Bronchial epithelial cell (primary cell): ENCODE data around the gene SOCS6. TPM values are rescaled to one million over a fixed set of nuclear protein-coding genes. Genes with fewer than 3 reads are reported as not detected.
"Not testable (repeated sequence)": the region's sequence is repeated elsewhere in the genome, so short reads cannot be mapped to it uniquely, and the experiment has no call there.

Experiments used
- DNase-seq: peaks from one replicate; pipeline ENCODE4 v3.0.0-alpha.2; 2010; ENCODE audit warnings: low read depth
- FAIRE-seq: peaks from 2 replicates; lab custom pipeline; 2011; peaks lifted over from hg19 to GRCh38; lab: Jason Lieb, UNC
- H3K27me3 ChIP-seq: 2 replicates; pipeline ENCODE4 v1.5.1; 2011; ENCODE audit warnings: low read length; ENCODE audit not compliant: control insufficient read depth, insufficient read depth
- H3K36me3 ChIP-seq: 2 replicates; pipeline ENCODE4 v1.5.1; 2011; ENCODE audit warnings: low read length; ENCODE audit not compliant: control insufficient read depth, insufficient read depth
- H3K4me3 ChIP-seq: 2 replicates; pipeline ENCODE4 v1.5.1; 2011; ENCODE audit warnings: mild to moderate bottlenecking, low read depth, low read length, control low read depth
- total RNA-seq: library from RNA; depleted of rRNA; stranded (reverse); fragments of >200 nt; gene quantifications from 2 replicates; pipeline ENCODE4 v1.2.1, GENCODE V29; 2014
- TF ChIP-seq, protein P1 (sequence below): IDR thresholded peaks from 2 replicates; pipeline ENCODE4 v1.5.1; 2011; ENCODE audit warnings: mild to moderate bottlenecking, moderate library complexity, low read length, control low read depth, inconsistent platforms; ENCODE audit not compliant: insufficient read depth, severe bottlenecking

The SOCS6 gene, protein sequence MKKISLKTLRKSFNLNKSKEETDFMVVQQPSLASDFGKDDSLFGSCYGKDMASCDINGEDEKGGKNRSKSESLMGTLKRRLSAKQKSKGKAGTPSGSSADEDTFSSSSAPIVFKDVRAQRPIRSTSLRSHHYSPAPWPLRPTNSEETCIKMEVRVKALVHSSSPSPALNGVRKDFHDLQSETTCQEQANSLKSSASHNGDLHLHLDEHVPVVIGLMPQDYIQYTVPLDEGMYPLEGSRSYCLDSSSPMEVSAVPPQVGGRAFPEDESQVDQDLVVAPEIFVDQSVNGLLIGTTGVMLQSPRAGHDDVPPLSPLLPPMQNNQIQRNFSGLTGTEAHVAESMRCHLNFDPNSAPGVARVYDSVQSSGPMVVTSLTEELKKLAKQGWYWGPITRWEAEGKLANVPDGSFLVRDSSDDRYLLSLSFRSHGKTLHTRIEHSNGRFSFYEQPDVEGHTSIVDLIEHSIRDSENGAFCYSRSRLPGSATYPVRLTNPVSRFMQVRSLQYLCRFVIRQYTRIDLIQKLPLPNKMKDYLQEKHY
- total RNA-seq, result 51.6 and 52.7 TPM in 2 replicates

DNA sequence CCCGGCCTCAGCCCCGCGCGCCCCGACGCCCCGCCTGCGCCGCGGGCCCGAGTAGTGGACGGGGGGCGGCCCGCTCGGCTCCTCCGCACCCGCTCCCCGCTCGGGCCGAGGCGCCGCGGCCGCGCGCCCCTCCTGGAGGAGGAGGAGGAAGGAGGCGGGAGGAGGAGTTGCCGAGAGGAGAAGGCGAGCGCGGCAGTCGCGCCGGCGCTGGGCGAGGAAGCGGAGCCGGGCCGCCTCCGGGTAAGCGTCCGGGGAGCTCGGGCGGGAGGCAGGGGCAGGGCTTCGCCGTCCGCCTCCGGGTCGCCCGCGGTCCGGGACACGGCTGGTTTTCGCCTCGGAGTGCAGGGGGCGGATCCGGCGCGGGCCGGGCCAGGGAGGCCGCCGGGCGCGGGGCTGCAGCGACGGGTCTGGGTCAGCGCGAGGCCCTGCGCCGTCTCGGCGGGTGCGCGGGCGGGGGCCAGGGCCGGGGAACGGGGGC is at the start of gene SOCS6:
TSS of gene SOCS6 (plus strand) at position 195 of the 478 bp plus-strand sequence. CDS start 35,624 bp downstream, outside the sequence.
- DNase-seq (no peak), FAIRE-seq (no peak)
- TF ChIP-seq, protein P1, sequence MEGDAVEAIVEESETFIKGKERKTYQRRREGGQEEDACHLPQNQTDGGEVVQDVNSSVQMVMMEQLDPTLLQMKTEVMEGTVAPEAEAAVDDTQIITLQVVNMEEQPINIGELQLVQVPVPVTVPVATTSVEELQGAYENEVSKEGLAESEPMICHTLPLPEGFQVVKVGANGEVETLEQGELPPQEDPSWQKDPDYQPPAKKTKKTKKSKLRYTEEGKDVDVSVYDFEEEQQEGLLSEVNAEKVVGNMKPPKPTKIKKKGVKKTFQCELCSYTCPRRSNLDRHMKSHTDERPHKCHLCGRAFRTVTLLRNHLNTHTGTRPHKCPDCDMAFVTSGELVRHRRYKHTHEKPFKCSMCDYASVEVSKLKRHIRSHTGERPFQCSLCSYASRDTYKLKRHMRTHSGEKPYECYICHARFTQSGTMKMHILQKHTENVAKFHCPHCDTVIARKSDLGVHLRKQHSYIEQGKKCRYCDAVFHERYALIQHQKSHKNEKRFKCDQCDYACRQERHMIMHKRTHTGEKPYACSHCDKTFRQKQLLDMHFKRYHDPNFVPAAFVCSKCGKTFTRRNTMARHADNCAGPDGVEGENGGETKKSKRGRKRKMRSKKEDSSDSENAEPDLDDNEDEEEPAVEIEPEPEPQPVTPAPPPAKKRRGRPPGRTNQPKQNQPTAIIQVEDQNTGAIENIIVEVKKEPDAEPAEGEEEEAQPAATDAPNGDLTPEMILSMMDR, result no peak
- Histone ChIP-seq H3K4me3 (peak within 1 kb of the TSS; percentile 61), H3K27me3 (no peaks in the 10 kb centered on the region), H3K36me3 (peaks cover 1% of the 10 kb centered on the region)

DNA sequence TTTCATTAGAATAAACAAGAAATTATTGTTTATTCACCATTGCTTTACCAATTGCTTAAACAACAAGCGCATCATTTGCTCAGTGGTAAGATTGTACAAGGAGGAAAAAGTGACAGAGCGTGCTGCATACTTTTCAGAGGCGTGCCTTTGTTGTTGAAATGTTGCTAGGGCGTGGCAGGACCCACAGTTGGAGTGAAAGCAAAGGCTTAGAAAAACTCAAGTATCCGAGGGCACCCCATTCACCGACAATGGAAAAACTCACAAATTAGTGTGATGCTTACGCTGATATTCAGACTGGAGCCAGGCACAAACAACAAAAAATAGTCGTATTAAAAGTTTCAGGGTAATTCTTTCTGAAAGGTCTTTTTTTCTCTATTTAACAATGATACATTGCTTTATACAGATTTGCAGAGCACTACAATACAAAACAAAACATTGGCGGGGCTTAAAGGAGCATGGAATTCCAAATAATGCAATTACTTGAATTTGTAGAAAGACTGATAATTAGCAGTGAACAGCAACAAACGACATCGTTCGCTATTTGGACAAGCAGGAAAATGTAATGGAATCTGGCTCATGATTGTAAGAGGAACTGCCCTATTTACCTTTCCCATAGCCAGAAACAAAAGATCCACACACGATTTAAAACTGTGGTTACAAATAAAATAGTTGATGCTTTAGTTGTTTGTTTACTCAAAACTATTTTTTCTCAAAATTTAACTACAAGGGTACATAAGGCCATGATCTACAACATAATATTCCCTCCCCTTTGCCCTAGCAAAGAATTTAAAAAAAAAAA is 45.5 kb upstream of the SOCS6 start:
- FAIRE-seq (no peak), DNase-seq (peak; percentile 81)
- no peaks in the 10 kb centered on the region for H3K27me3 ChIP-seq
- no peaks in the 10 kb centered on the region for H3K36me3 ChIP-seq
- TF ChIP-seq, protein P1, result no peak
- no peak overlapping the region for H3K4me3 ChIP-seq

DNA sequence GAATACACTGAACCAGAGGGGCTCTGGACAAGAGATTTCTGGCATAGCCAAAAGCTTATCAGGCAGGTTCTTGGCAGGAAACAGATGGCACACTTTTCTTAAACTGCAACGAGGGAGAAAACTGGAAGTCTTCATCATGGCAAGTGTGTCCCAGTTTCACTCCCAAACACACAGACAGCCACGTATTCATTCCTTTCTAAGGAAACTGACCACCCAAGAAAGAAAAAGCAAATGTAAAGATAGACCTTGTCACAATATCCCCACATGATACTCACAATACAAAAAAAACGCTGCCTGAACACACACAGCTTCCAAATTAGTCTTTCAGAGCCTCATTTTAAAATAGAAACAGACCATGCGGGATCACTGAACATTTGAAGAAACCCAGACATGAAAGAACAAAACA is 42.8 kb upstream of the SOCS6 start:
- Histone ChIP-seq H3K27me3 (no peaks in the 10 kb centered on the region), H3K4me3 (no peak overlapping the region), H3K36me3 (no peaks in the 10 kb centered on the region)
- TF ChIP-seq, protein P1, result no peak
- FAIRE-seq (no peak), DNase-seq (no peak)

DNA sequence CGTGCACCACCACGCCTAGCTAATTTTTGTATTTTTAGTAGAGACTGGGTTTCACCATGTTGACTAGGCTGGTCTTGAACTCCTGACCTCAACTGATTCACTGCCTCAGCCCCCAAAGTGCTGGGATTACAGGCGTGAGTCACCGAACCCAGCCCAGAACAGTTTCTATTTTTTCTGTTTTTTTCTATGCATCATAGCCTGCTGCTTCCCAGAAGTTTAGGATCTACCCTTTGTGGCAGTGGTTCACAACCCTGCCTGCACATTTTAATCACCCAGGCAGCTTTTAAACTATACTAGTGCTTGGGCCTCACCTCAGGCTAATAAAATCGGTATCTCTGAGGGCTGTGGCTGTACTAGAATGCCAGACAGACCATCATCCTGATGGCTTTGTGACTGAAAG is 39.7 kb upstream of the SOCS6 start:
- DNase-seq (peak; percentile 47), FAIRE-seq (no peak)
- Histone ChIP-seq H3K27me3 (no peaks in the 10 kb centered on the region), H3K4me3 (no peak overlapping the region), H3K36me3 (no peaks in the 10 kb centered on the region)
- TF ChIP-seq, protein P1, result no peak

DNA sequence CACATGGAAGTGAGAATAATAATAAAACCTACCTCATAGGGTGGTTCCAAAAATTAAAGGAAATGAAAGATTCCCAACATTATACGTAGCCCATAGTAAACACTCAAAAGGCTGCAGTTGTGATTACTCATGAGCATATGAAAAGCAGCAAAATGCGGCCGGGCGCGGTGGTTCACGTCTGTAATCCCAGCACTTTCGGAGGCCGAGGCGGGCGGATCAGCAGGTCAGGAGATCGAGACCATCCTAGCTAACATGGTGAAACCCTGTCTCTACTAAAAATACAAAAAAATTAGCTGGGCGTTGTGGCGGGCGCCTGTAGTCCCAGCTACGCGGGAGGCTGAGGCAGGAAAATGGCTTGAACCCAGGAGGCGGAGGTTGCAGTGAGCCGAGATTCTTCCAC is 39.0 kb upstream of the SOCS6 start:
- H3K36me3 ChIP-seq, H3K4me3 ChIP-seq, FAIRE-seq, H3K27me3 ChIP-seq, DNase-seq: not testable (repeated sequence)

DNA sequence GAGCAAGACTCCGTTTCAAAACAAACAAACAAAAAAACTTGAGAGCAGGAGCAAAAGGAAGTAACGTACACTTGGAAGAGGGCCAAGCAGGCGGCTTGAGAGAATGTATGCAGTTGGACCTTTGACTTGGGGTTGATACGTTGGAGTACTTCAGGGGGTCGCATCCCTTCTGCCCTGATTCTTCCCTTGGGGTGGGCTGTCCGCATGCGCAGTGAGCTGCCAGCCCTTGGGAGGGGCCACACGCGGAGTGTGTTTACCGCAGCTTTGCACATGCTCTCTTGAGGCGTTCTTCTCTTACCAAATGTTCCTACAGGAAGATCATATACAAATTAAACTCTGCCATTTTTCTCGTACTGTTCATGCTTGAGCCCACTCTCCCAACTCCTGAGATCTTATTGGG is 38.1 kb upstream of the SOCS6 start:
- TF ChIP-seq, protein P1, result no peak
- H3K36me3 ChIP-seq, result no peaks in the 10 kb centered on the region
- FAIRE-seq (no peak), DNase-seq (no peak)
- H3K27me3 ChIP-seq, result no peaks in the 10 kb centered on the region
- no peak overlapping the region for H3K4me3 ChIP-seq
